GM12872 (cell line): Measurements from ENCODE around the gene UMODL1.

Experiments used
- TF ChIP-seq, protein P1 (sequence below): IDR thresholded peaks from 3 replicates; pipeline ENCODE4 v1.5.1; 2011; ENCODE audit warnings: low read depth, mild to moderate bottlenecking, low read length, moderate library complexity; ENCODE audit not compliant: insufficient read depth

Gene UMODL1

GRCh38 chr21:42091899-42092508 is 20.9 kb downstream of the UMODL1 start:
- TF ChIP-seq, protein P1, sequence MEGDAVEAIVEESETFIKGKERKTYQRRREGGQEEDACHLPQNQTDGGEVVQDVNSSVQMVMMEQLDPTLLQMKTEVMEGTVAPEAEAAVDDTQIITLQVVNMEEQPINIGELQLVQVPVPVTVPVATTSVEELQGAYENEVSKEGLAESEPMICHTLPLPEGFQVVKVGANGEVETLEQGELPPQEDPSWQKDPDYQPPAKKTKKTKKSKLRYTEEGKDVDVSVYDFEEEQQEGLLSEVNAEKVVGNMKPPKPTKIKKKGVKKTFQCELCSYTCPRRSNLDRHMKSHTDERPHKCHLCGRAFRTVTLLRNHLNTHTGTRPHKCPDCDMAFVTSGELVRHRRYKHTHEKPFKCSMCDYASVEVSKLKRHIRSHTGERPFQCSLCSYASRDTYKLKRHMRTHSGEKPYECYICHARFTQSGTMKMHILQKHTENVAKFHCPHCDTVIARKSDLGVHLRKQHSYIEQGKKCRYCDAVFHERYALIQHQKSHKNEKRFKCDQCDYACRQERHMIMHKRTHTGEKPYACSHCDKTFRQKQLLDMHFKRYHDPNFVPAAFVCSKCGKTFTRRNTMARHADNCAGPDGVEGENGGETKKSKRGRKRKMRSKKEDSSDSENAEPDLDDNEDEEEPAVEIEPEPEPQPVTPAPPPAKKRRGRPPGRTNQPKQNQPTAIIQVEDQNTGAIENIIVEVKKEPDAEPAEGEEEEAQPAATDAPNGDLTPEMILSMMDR, result no peak

DNA sequence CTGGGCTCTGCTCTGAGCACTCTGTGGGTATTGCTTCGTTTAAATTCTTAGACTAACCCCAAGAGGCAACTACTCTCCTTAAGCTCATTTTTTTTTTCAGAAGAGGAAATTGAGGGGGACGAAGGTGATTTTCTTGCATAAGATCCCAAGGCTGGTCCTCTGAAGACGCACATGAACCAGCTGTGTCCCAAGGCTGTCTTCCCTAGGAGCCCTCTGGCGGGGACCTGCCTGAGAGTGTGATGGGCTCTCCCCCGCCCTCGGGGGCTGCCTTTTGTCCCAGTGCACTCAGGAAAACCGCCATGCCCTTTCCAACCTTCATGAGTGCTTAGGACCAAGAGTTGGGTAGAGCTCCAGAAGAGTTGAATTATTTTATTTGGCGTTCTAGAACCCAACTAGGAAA is 21.7 kb downstream of the UMODL1 start:
- TF ChIP-seq, protein P1, result no peak

DNA sequence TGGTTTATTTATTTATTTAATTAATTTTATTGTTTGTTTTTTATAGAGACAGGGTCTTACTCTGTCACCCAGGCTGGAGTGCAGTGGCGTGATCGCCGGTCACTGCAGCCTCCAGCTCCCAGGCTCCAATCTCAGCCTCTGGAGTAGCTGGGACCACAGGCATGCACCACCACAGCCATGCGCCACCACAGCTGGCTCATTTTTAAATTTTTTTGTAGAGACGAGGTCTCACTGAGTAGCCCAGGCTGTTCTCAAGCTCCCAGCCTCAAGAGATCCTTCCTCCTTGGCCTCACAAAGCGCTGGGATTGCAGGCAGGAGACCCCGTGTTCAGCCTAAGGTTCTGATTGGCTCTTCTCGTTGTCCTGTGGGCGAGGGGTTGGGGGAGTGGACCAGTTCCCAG is 22.1 kb downstream of the UMODL1 start:
- TF ChIP-seq, protein P1, result no peak

- TF ChIP-seq, protein P1, result no peak
Measured at GRCh38 chr21:42093991-42094421, 22.9 kb downstream of the UMODL1 start.

DNA sequence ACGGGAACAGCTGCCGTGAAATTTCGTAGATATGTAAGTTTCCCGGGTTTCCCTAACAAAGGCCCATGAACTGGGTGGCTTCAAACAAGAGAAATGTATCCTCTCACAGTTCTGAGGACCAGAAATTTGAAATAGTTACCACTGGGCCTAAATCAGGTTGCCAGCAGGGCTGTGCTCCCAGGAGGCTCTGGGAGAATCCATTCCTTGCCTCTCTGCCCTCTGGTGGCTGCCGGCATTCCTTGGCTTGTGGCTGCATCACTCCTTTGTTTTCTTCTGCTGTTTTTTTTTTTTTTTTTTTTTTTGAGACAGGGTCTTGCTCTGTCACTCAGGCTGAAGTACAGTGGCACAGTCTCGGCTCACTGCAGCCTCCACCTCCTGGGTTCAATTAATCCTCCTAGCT is 23.7 kb downstream of the UMODL1 start:
- TF ChIP-seq, protein P1, result no peak

- TF ChIP-seq, protein P1, result no peak
Measured at GRCh38 chr21:42095581-42095980, 24.5 kb downstream of the UMODL1 start.

- TF ChIP-seq, protein P1, result no peak
Measured at GRCh38 chr21:42096566-42096965, 25.4 kb downstream of the UMODL1 start.
